GM12878 (cell line): ENCODE results near the gene ZNF394. TPM values are rescaled to one million over a fixed set of nuclear protein-coding genes. Genes with fewer than 3 reads are reported as not detected.

Experiments
- ATAC-seq: fragments of 200-7000 bp; cut with Tn5 transposase; 3 replicates; pipeline ENCODE4 v1.9.1; 2020; ENCODE audit warnings: mild to moderate bottlenecking, moderate library complexity
- BruUV-seq: library from RNA; stranded (reverse); fragments of 400-500 nt; replicated peaks from 2 replicates; lab custom pipeline; 2021; lab: Mats Ljungman, UMichigan
- CTCF ChIA-PET: fragments of 300-600 bp; sonication (Branson Sonifier 250); formaldehyde crosslinking; extraction: SDS; loops from one replicate; lab custom pipeline; 2021; ENCODE audit warnings: inconsistent platforms; lab: Yijun Ruan, JAX
- POLR2A ChIA-PET: fragments of 350-600 bp; formaldehyde crosslinking; extraction: SDS; loops from one replicate; lab custom pipeline; 2021; ENCODE audit warnings: inconsistent platforms; lab: Charles Lee
- RAD21 ChIA-PET: fragments of 300-600 bp; sonication (Branson Sonifier 250); formaldehyde crosslinking; loops from one replicate; lab custom pipeline; 2023; ENCODE audit warnings: antibody characterized with exemption; ENCODE audit not compliant: unreplicated experiment; lab: Charles Lee
- SMC1A ChIA-PET: fragments of 300-600 bp; sonication (Branson Sonifier 250); formaldehyde crosslinking; loops from one replicate; lab custom pipeline; 2023; ENCODE audit not compliant: unreplicated experiment, uncharacterized antibody; lab: Charles Lee
- DNase-seq: peaks from one replicate; pipeline ENCODE4 v3.0.0-alpha.2; 2011; ENCODE audit warnings: low read depth, low spot score
- FAIRE-seq: peaks from 3 replicates; lab custom pipeline; 2011; peaks lifted over from hg19 to GRCh38; lab: Jason Lieb, UNC
- H2AFZ ChIP-seq: 2 replicates; pipeline ENCODE4 v1.6.0; 2011; ENCODE audit warnings: low read depth, low read length, control low read depth; ENCODE audit not compliant: control insufficient read depth
- H3K27ac ChIP-seq: 2 replicates; pipeline ENCODE4 v1.5.1; 2011; ENCODE audit warnings: control low read depth; ENCODE audit not compliant: control insufficient read depth, insufficient read depth
- H3K27me3 ChIP-seq, 2 experiments: replicated peaks in 1 of 2; 2 replicates each; pipeline versions ENCODE4 v1.6.0 to v1.6.1; 2011; ENCODE audit warnings: low read length in 1 of 2; ENCODE audit not compliant: control insufficient read depth in 2 of 2, insufficient read depth in 2 of 2
- H3K36me3 ChIP-seq, 2 experiments: 2 replicates each; pipeline ENCODE4 v1.5.1; 2011; ENCODE audit warnings: low read length in 1 of 2; ENCODE audit not compliant: control insufficient read depth in 2 of 2, insufficient read depth in 2 of 2
- H3K4me1 ChIP-seq: 2 replicates; pipeline ENCODE4 v1.6.1; 2011; ENCODE audit warnings: mild to moderate bottlenecking, low read length, moderate library complexity, mixed read lengths; ENCODE audit not compliant: control insufficient read depth, insufficient read depth
- H3K4me2 ChIP-seq: 2 replicates; pipeline ENCODE4 v1.6.0; 2011; ENCODE audit warnings: control low read depth; ENCODE audit not compliant: control insufficient read depth, insufficient read depth
- H3K4me3 ChIP-seq: fragments of 200-600 bp; sonication (generic); 2 replicates; pipeline ENCODE4 v1.5.1; 2016
- H3K79me2 ChIP-seq: 2 replicates; pipeline ENCODE4 v1.6.0; 2011; ENCODE audit warnings: low read length; ENCODE audit not compliant: control insufficient read depth, insufficient read depth
- H3K9ac ChIP-seq: 2 replicates; pipeline ENCODE4 v1.8.0; 2011; ENCODE audit warnings: low read length, control low read depth, mixed read lengths; ENCODE audit not compliant: control insufficient read depth, insufficient read depth
- H3K9me3 ChIP-seq: replicated peaks from 3 replicates; pipeline ENCODE4 v1.5.1; 2011; ENCODE audit warnings: mild to moderate bottlenecking, low read length; ENCODE audit not compliant: control insufficient read depth, insufficient read depth
- H4K20me1 ChIP-seq: 2 replicates; pipeline ENCODE4 v1.6.0; 2011; ENCODE audit not compliant: control insufficient read depth, insufficient read depth
- ASH2L ChIP-seq: fragments of 300-600, 200-600 bp; sonication (generic); IDR thresholded peaks from 2 replicates; pipeline ENCODE4 v1.6.1; 2017; ENCODE audit warnings: low read depth, mild to moderate bottlenecking, borderline replicate concordance
- BCLAF1 ChIP-seq: fragments of 450-650 bp; IDR thresholded peaks from 2 replicates; pipeline ENCODE4 v1.6.1; 2017; ENCODE audit warnings: antibody characterized with exemption, mild to moderate bottlenecking, moderate library complexity
- BHLHE40 ChIP-seq, 2 experiments: fragments of 450-650 bp in 1 of 2; IDR thresholded peaks; 2 replicates each; pipeline ENCODE4 v1.6.1; 2011 to 2017; ENCODE audit warnings: low read depth in 2 of 2, borderline replicate concordance in 1 of 2, improper control_type of control experiment in 1 of 2, low read length in 1 of 2, mild to moderate bottlenecking in 1 of 2
- BRCA1 ChIP-seq: IDR thresholded peaks from 2 replicates; pipeline ENCODE4 v1.6.1; 2011; ENCODE audit warnings: low read depth, low read length, improper control_type of control experiment
- CREM ChIP-seq: IDR thresholded peaks from 2 replicates; pipeline ENCODE4 v1.6.1; 2014; ENCODE audit warnings: antibody characterized with exemption, low read depth
- CTCF ChIP-seq, 3 experiments: IDR thresholded peaks in 2 of 3; conservative IDR thresholded peaks in 1 of 3; 2 replicates each; pipeline ENCODE4 v1.5.1; 2011; ENCODE audit warnings: low read depth in 3 of 3, low read length in 3 of 3, mild to moderate bottlenecking in 3 of 3, control low read depth in 2 of 3, moderate library complexity in 2 of 3, inconsistent platforms in 1 of 3, mixed read lengths in 1 of 3; ENCODE audit not compliant: control insufficient read depth in 2 of 3, insufficient read depth in 1 of 3; ENCODE audit errors: extremely low read depth in 1 of 3
- DPF2 ChIP-seq: fragments of 450-650 bp; IDR thresholded peaks from 2 replicates; pipeline ENCODE4 v1.6.1; 2017; ENCODE audit warnings: mild to moderate bottlenecking
- EZH2 ChIP-seq: IDR thresholded peaks from 2 replicates; pipeline ENCODE4 v1.6.1; 2012; ENCODE audit warnings: low read depth, mild to moderate bottlenecking, control low read depth, inconsistent platforms, low read length, borderline replicate concordance; ENCODE audit not compliant: control insufficient read depth
- HCFC1 ChIP-seq: fragments of 150-350 bp; IDR thresholded peaks from 2 replicates; pipeline ENCODE4 v1.6.1; 2014; ENCODE audit warnings: low read length
- KLF5 ChIP-seq: fragments of 450-650 bp; IDR thresholded peaks from 2 replicates; pipeline ENCODE4 v1.6.1; 2014; ENCODE audit warnings: mild to moderate bottlenecking; ENCODE audit not compliant: partially characterized antibody
- NR2C2 ChIP-seq: IDR thresholded peaks from 2 replicates; pipeline ENCODE4 v1.6.1; 2011; ENCODE audit warnings: borderline replicate concordance, low read depth; ENCODE audit not compliant: control insufficient read depth, insufficient read length
- SPI1 ChIP-seq: IDR thresholded peaks from 2 replicates; pipeline ENCODE4 v1.6.1; 2011; ENCODE audit warnings: low read depth, mild to moderate bottlenecking, low read length, moderate library complexity, borderline replicate concordance; ENCODE audit not compliant: insufficient read depth
- STAT3 ChIP-seq: IDR thresholded peaks from 2 replicates; pipeline ENCODE4 v1.6.1; 2011; ENCODE audit warnings: low read depth, low read length, improper control_type of control experiment
- TCF3 ChIP-seq: IDR thresholded peaks from 2 replicates; pipeline ENCODE4 v1.6.1; 2012; ENCODE audit warnings: low read depth, mild to moderate bottlenecking, low read length, borderline replicate concordance; ENCODE audit not compliant: insufficient read depth
- USF2 ChIP-seq: IDR thresholded peaks from 2 replicates; pipeline ENCODE4 v1.6.1; 2011; ENCODE audit warnings: low read depth, low read length, improper control_type of control experiment, borderline replicate concordance
- ZNF622 ChIP-seq: fragments of 450-650 bp; IDR thresholded peaks from 2 replicates; pipeline ENCODE4 v1.6.1; 2017; ENCODE audit warnings: mild to moderate bottlenecking, inconsistent platforms
- ZSCAN29 ChIP-seq: fragments of 450-650 bp; IDR thresholded peaks from 2 replicates; pipeline ENCODE4 v1.6.1; 2017; ENCODE audit warnings: mild to moderate bottlenecking, moderate library complexity
- WGBS: methylation state at CpG from one replicate; pipeline ENCODE4 v1.1.6; 2016; ENCODE audit warnings: low lambda C conversion rate; ENCODE audit not compliant: insufficient replicate concordance, insufficient coverage; ENCODE audit errors: missing lambda C conversion rate; 5-methylcytosine and 5-hydroxymethylcytosine counted together
- in situ Hi-C: fragments of 300-500 bp; cut with MboI; formaldehyde crosslinking; loops from 9 replicates; pipeline ENCODE4 v1.14.3; 2018; ENCODE audit warnings: mixed read lengths
- intact Hi-C: fragments of 100-400 bp; cut with micrococcal nuclease; formaldehyde crosslinking; loops from one replicate; pipeline ENCODE4 v1.14.2; 2022; ENCODE audit not compliant: unreplicated experiment
- polyA plus RNA-seq, 11 experiments: library from polyadenylated mRNA; depleted of rRNA in 4 of 11; unstranded in 6 of 11; stranded (reverse) in 5 of 11; fragments of >200 nt; fragmentation: Nextera tagmentation in 4 of 11; fragmentation: Illumina TruSeq in 1 of 11; extraction: Ambion mirVana in 4 of 11; extraction: Trizol in 1 of 11; gene quantifications; 1 replicate in 1 of 11; 2 replicates in 10 of 11; pipeline versions ENCODE4 v1.2.1 to v1.2.3, GENCODE V29; 2011 to 2016; ENCODE audit warnings: inconsistent platforms in 2 of 11, missing spikeins in 2 of 11, low read depth in 1 of 11
- total RNA-seq, 4 experiments: library from RNA; depleted of rRNA in 3 of 4; stranded (reverse); fragments of >200 nt in 3 of 4; fragmentation: Illumina TruSeq in 1 of 4; extraction: Trizol in 1 of 4; gene quantifications; 2 replicates each; pipeline versions ENCODE4 v1.2.1 to v1.2.3, GENCODE V29; 2013 to 2021
- TF ChIP-seq, protein P1 (sequence below): fragments of 450-650 bp; IDR thresholded peaks from 2 replicates; pipeline ENCODE4 v1.6.1; 2016; ENCODE audit warnings: mild to moderate bottlenecking

ZNF394 gene
- total and polyA plus RNA-seq, 10 of the 15 experiments (the other 5 are each of a cell fraction or from before 2014, with no cell fraction given): 2.5 to 26.8 (median 22.7) TPM

GRCh38 chr7:99541212-99541611 lies 41.1 kb upstream of the ZNF394 start:
- no peaks in the 10 kb centered on the region for H3K4me1 ChIP-seq
- no peaks in the 10 kb centered on the region for H3K36me3 ChIP-seq
- CTCF ChIA-PET: no interaction called here
- in situ Hi-C loops (no loop called here), intact Hi-C loops (no loop called here)
- no peak overlapping the region for H3K27ac ChIP-seq
- H3K9ac ChIP-seq: no peak overlapping the region
- WGBS: 80% methylated on average over 9 of the region's 9 CpGs
- POLR2A ChIA-PET: interaction anchor here (0.6 kb wide), 2 partner anchors 11 to 1159 kb away, joined by 3 to 7 read pairs; partner anchors contain the start of gene FAM200A
- RAD21 ChIA-PET: no interaction called here
- no peaks in the 10 kb centered on the region for H3K79me2 ChIP-seq
- no peak overlapping the region for H2AFZ ChIP-seq
- peaks cover 6% of the 10 kb centered on the region; the same call in 2 of the 3 replicates for H3K9me3 ChIP-seq
- ATAC-seq: no peak
- DNase-seq: no peak
- no TSS peak for BruUV-seq
- no peak for FAIRE-seq
- H3K4me2 ChIP-seq: no peak overlapping the region
- no peaks in the 10 kb centered on the region for H3K27me3 ChIP-seq
- SMC1A ChIA-PET: interaction anchor here (1.2 kb wide), 1 partner anchor 76 kb away, joined by 3 read pairs; no protein-coding TSS in a partner anchor
- no peaks in the 10 kb centered on the region for H4K20me1 ChIP-seq
- H3K4me3 ChIP-seq: no peak overlapping the region
- TF ChIP-seq SPI1 (no peak), ASH2L (no peak), HCFC1 (no peak), BHLHE40 (IDR thresholded peaks at IDR 0.05; ENCODE audit: borderline replicate concordance in 1 of 2, low read depth in 2 of 2, low read length in 1 of 2) (no peak), NR2C2 (no peak), USF2 (no peak), EZH2 (no peak), ZNF622 (no peak), BRCA1 (no peak), KLF5 (no peak), CTCF (IDR thresholded peaks at IDR 0.05 in 2 of 3, conservative IDR thresholded peaks at IDR 0.05 in 1 of 3; ENCODE audit: control insufficient read depth in 2 of 3, extremely low read depth in 1 of 3, insufficient read depth in 1 of 3, low read depth in 3 of 3, low read length in 3 of 3) (no peak), ZSCAN29 (no peak), BCLAF1 (no peak), DPF2 (no peak), CREM (no peak), TCF3 (no peak), STAT3 (no peak)
- TF ChIP-seq, protein P1, sequence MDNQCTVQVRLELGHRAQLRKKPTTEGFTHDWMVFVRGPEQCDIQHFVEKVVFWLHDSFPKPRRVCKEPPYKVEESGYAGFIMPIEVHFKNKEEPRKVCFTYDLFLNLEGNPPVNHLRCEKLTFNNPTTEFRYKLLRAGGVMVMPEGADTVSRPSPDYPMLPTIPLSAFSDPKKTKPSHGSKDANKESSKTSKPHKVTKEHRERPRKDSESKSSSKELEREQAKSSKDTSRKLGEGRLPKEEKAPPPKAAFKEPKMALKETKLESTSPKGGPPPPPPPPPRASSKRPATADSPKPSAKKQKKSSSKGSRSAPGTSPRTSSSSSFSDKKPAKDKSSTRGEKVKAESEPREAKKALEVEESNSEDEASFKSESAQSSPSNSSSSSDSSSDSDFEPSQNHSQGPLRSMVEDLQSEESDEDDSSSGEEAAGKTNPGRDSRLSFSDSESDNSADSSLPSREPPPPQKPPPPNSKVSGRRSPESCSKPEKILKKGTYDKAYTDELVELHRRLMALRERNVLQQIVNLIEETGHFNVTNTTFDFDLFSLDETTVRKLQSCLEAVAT: no peak
